ENCODE data around the gene CD33.

CD33 gene

GRCh38 chr19:51259348-51260245, 34.7 kb downstream of the CD33 start:
- no peak for DNase-seq

GRCh38 chr19:51263808-51264207, 38.9 kb downstream of the CD33 start:
- DNase-seq = no peak

GRCh38 chr19:51271067-51271466, 46.2 kb downstream of the CD33 start:
- DNase-seq = no peak

GRCh38 chr19:51272183-51272810, 47.4 kb downstream of the CD33 start:
- no peak for DNase-seq

- DNase-seq = no peak
Measured at GRCh38 chr19:51274049-51274770, 49.3 kb downstream of the CD33 start.

GRCh38 chr19:51277112-51277511, 52.2 kb downstream of the CD33 start:
- no peak for DNase-seq

- no peak for DNase-seq
Measured at GRCh38 chr19:51282335-51282734, 57.5 kb downstream of the CD33 start.

- DNase-seq = no peak
Measured at GRCh38 chr19:51285682-51286081, 60.8 kb downstream of the CD33 start.
